Measurements from ENCODE around the gene QSOX1.

Gene QSOX1

DNA sequence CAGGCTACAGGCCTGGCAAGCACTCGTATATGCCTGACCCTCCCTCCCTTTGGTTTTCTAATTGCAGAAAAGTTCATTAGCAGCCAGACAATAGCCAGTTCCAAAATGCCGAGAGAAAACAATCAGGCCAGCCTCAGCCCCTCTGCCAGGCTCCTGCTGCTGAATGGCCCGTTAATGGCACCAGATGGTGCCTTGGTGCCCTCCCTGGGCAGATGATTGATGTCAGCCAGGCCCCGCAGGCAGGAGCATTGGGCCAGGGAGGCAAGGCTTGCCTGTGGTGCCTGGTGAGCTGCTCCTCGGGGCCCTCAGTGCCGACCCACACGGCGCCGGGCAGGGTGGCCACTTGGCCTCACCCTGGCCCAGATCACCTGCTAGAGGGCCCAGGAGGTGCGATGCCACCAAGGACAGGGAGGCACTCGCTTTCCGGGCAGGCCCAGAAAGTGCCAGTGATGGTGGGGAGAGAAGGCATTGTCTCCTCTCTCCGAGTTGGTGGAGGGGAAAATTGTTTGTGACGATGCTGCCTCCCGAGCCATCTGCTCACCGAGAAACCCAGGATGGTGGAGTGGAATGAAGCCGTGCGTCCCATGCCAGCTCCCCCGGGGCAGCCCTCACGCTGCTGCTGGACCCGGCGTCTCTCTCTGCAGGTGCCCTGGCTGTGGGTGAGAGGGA, 28.1 kb downstream of the QSOX1 start:
- H3K4me3 ChIP-seq: no peak overlapping the region
- TF ChIP-seq, protein P1, sequence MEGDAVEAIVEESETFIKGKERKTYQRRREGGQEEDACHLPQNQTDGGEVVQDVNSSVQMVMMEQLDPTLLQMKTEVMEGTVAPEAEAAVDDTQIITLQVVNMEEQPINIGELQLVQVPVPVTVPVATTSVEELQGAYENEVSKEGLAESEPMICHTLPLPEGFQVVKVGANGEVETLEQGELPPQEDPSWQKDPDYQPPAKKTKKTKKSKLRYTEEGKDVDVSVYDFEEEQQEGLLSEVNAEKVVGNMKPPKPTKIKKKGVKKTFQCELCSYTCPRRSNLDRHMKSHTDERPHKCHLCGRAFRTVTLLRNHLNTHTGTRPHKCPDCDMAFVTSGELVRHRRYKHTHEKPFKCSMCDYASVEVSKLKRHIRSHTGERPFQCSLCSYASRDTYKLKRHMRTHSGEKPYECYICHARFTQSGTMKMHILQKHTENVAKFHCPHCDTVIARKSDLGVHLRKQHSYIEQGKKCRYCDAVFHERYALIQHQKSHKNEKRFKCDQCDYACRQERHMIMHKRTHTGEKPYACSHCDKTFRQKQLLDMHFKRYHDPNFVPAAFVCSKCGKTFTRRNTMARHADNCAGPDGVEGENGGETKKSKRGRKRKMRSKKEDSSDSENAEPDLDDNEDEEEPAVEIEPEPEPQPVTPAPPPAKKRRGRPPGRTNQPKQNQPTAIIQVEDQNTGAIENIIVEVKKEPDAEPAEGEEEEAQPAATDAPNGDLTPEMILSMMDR (IDR thresholded peaks at IDR 0.05): no peak
- no peak for DNase-seq (ENCODE audit: low spot score)
- H3K27ac ChIP-seq: no peak overlapping the region

DNA sequence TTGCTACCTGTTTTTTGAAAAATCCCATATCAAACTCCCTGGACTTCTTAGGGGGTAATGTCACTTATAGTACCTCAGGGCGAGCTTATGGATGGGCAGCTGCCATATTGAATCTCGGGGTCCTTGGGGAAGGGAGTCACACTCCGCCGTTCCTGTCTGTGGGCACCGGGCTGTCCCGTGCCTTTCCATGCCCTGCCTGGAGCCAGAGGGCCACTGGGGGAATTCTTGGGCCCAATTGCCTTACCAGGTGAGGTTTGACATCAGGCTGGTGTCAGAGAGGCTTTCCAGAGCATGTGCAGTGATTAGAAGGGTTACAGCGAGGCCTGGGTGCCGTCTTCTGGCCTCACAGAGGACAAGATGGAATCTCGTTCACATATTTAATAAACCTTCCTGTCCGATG, 28.8 kb downstream of the QSOX1 start:
- no peak for DNase-seq (ENCODE audit: low spot score)
- Histone ChIP-seq H3K27ac (no peak overlapping the region), H3K4me3 (no peak overlapping the region)
- TF ChIP-seq, protein P1 (IDR thresholded peaks at IDR 0.05): no peak

DNA sequence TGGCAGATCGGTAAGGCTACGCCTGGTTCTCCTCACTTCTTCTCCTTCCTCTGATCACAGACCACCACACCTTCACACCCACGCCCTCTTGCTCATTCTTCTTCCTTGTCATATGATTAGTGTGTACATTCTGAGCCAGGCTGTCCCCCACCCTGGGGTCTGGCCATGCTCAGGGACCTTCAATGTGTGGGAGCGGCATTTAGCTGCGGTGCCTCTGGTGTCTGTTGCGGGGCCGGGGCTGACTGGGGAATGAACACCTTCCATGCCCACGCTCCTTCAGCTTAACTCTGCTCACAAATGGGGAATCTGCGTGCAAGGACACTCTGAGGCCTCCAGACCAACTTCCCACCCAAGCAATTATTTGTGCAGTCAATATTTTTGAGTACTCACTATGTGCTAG, 29.4 kb downstream of the QSOX1 start:
- no peak for DNase-seq (ENCODE audit: low spot score)
- H3K4me3 ChIP-seq: no peak overlapping the region
- no peak overlapping the region for H3K27ac ChIP-seq
- TF ChIP-seq, protein P1 (IDR thresholded peaks at IDR 0.05): no peak

DNA sequence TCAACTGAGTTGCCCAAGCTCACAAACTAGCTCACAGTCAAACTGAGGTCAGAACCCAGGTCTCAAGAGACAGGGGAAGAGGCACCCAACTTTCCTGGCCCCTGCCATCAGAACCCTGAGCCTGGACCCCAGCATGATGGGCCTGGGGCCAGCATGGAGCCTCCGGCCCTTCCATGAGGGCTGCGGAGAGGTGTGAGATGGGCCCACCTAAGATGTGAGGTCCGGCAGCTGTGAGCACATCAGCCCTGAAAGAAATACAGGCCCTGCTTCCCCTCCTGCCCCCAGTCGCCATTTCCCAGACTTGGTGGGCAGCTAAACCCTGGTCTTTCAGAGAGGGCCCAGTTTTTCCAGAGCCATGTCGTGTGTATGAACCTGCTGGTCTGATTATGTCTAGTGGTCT, 30.6 kb downstream of the QSOX1 start:
- TF ChIP-seq, protein P1 (IDR thresholded peaks at IDR 0.05): no peak
- DNase-seq (ENCODE audit: low spot score): no peak
- H3K27ac ChIP-seq: no peak overlapping the region
- no peak overlapping the region for H3K4me3 ChIP-seq

DNA sequence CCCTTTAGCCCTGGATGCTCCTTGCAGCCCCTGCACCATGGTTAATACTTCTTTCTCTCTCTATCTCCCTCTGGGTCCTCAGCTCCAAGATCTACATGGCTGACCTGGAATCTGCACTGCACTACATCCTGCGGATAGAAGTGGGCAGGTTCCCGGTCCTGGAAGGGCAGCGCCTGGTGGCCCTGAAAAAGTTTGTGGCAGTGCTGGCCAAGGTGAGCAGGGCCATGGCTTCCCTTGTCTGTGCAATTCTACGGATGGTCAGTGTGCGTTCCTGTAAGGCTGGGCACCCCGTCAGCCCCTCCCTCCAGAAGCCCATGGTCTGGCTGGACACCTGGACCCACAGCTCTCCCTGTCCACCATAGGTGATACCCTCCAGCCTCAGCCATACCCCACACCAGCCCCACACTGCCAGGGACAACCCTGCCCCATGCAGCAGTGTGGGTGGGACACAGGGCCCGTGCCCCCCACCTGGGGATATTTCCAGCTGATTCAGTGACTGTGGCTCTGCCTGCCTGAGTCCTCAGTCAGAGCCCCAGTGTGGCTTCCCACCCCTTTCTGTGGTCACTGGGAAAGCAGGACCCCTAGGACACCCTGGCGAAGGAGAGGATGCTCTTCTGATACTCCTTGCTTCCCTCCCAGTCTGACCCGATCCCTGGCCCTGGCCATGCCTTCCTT, 31.4 kb downstream of the QSOX1 start:
- no peak overlapping the region for H3K4me3 ChIP-seq
- TF ChIP-seq, protein P1 (IDR thresholded peaks at IDR 0.05): no peak
- no peak for DNase-seq (ENCODE audit: low spot score)

DNA sequence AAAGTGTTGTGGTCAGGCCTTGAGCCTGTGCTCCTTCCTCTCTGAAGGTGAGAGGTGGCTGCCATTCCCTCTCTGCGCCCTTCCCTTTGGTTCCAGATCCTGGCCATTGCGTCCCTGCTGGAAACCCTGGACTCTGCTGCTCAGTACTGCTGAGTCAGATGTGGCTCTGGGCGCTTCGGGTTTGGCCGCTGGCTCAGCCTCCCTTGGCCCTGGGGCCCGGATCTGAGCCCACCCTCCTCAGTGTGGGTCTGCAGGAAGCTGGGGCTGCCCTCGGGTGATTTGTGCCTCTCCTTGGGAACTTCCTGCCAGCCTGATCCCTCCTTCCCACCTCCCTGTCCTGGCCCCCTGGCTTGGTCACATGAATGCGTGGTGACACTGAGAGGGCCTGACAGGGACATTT, 32.2 kb downstream of the QSOX1 start:
- no peak for DNase-seq (ENCODE audit: low spot score)
- TF ChIP-seq, protein P1 (IDR thresholded peaks at IDR 0.05): no peak
- no peak overlapping the region for H3K27ac ChIP-seq

More for the DNA sequence above, 31.4 kb downstream of the QSOX1 start:
- no peak overlapping the region for H3K27ac ChIP-seq

DNA sequence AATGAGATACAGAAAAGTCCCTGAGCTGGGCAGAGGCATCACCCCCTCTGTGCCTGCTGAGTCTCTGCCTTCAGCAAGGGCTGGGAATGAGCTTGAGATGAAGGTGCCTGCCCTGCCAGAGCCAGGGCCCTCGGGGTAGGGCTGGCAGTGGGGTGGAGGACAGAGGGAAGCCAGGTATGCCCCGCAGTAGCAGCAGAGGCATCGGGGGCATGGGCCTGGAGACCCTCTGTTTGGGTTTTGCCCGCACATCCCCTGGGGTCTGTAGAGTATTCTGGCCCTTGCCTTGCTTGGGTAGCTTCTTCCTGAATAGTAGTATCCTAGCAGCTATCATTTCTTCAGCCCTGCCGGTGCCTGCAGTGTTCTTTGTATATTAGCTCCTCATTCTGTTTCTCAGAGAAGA, 33.0 kb downstream of the QSOX1 start:
- Histone ChIP-seq H3K4me3 (no peak overlapping the region), H3K27ac (no peak overlapping the region)
- TF ChIP-seq, protein P1 (IDR thresholded peaks at IDR 0.05): no peak
- DNase-seq (ENCODE audit: low spot score): no peak

More for the DNA sequence above, 32.2 kb downstream of the QSOX1 start:
- H3K4me3 ChIP-seq: no peak overlapping the region

Data from coronary artery (tissue), 2 donors.